HG03565 (cell line): ENCODE results near the gene STAT5B.
"Not testable (repeated sequence)": the region's sequence is repeated elsewhere in the genome, so short reads cannot be mapped to it uniquely, and the experiment has no call there.

ENCODE experiments used
- ATAC-seq: cut with Tn5 transposase; IDR thresholded peaks from one replicate; pipeline ENCODE4 v1.9.1; 2021; ENCODE audit warnings: mild to moderate bottlenecking, moderate library complexity; ENCODE audit not compliant: unreplicated experiment

The STAT5B gene

GRCh38 chr17:42271006-42271778, 5.0 kb downstream of the STAT5B start:
- no peak for ATAC-seq

GRCh38 chr17:42270596-42270995, 5.6 kb downstream of the STAT5B start:
- no peak for ATAC-seq

- no peak for ATAC-seq
Measured at GRCh38 chr17:42270170-42270535, 6.0 kb downstream of the STAT5B start.

- no peak for ATAC-seq
Measured at GRCh38 chr17:42268236-42268635, 8.0 kb downstream of the STAT5B start.

GRCh38 chr17:42266918-42267766, 9.0 kb downstream of the STAT5B start:
- no peak for ATAC-seq

- no peak for ATAC-seq
Measured at GRCh38 chr17:42266462-42266861, 9.7 kb downstream of the STAT5B start.

GRCh38 chr17:42264366-42264765, 11.8 kb downstream of the STAT5B start:
- not testable (repeated sequence) for ATAC-seq

GRCh38 chr17:42260318-42260717, 15.9 kb downstream of the STAT5B start:
- ATAC-seq, result no peak

- ATAC-seq, result no peak
Measured at GRCh38 chr17:42255445-42255844, 20.7 kb downstream of the STAT5B start.

GRCh38 chr17:42253578-42253977, 22.6 kb downstream of the STAT5B start:
- no peak for ATAC-seq

GRCh38 chr17:42252597-42253550, 23.3 kb downstream of the STAT5B start:
- no peak for ATAC-seq

- no peak for ATAC-seq
Measured at GRCh38 chr17:42251115-42251514, 25.1 kb downstream of the STAT5B start.

- ATAC-seq, result no peak
Measured at GRCh38 chr17:42249681-42250446, 26.3 kb downstream of the STAT5B start.

GRCh38 chr17:42248351-42249179, 27.6 kb downstream of the STAT5B start:
- peak; percentile 68 for ATAC-seq

- ATAC-seq, result no peak
Measured at GRCh38 chr17:42247734-42248133, 28.5 kb downstream of the STAT5B start.

GRCh38 chr17:42246515-42246914, 29.7 kb downstream of the STAT5B start:
- no peak for ATAC-seq

- not testable (repeated sequence) for ATAC-seq
Measured at GRCh38 chr17:42245183-42245582, 31.0 kb downstream of the STAT5B start.

GRCh38 chr17:42244116-42244515, 32.1 kb downstream of the STAT5B start:
- ATAC-seq, result not testable (repeated sequence)

- no peak for ATAC-seq
Measured at GRCh38 chr17:42243493-42243982, 32.7 kb downstream of the STAT5B start.
